Calu3 (cell line): ENCODE measurements around the gene TMEM223. TPM values are rescaled to one million over a fixed set of nuclear protein-coding genes. Genes with fewer than 3 reads are reported as not detected.
A peak's percentile ranks its signal among the peaks of the same experiment; 100 is the strongest.

ENCODE experiments used
- BruUV-seq: library from RNA; stranded (reverse); fragments of 400-500 nt; replicated peaks from 2 replicates; lab custom pipeline; 2021; lab: Mats Ljungman, UMichigan
- CTCF ChIA-PET: fragments of 300-600 bp; sonication (Branson Sonifier 250); formaldehyde crosslinking; loops from one replicate; lab custom pipeline; 2022; ENCODE audit warnings: antibody characterized with exemption; lab: Charles Lee
- DNase-seq: peaks from one replicate; pipeline ENCODE4 v3.0.0; 2022
- H3K27ac Mint-ChIP-seq: one replicate; pipeline ENCODE4 v1.8.0; 2022; ENCODE audit warnings: mixed read lengths; ENCODE audit not compliant: unreplicated experiment
- H3K27me3 Mint-ChIP-seq: one replicate; pipeline ENCODE4 v1.8.0; 2022; ENCODE audit warnings: mixed read lengths; ENCODE audit not compliant: unreplicated experiment
- H3K36me3 Mint-ChIP-seq: one replicate; pipeline ENCODE4 v1.8.0; 2022; ENCODE audit warnings: mild to moderate bottlenecking, moderate library complexity, mixed read lengths; ENCODE audit not compliant: insufficient read depth, unreplicated experiment
- H3K4me1 Mint-ChIP-seq: one replicate; pipeline ENCODE4 v1.8.0; 2022; ENCODE audit warnings: mild to moderate bottlenecking, low read depth, mixed read lengths; ENCODE audit not compliant: unreplicated experiment
- H3K4me3 Mint-ChIP-seq: one replicate; pipeline ENCODE4 v1.8.0; 2022; ENCODE audit warnings: mild to moderate bottlenecking, low read depth, moderate library complexity, mixed read lengths; ENCODE audit not compliant: unreplicated experiment
- H3K9me3 Mint-ChIP-seq: one replicate; pipeline ENCODE4 v1.8.0; 2022; ENCODE audit warnings: low read depth, mixed read lengths; ENCODE audit not compliant: unreplicated experiment
- CTCF ChIP-seq: fragments of 200-600 bp; IDR thresholded peaks from one replicate; pipeline ENCODE4 v1.8.0; 2022; ENCODE audit warnings: antibody characterized with exemption; ENCODE audit not compliant: unreplicated experiment
- intact Hi-C: fragments of 100-400 bp; cut with micrococcal nuclease; formaldehyde crosslinking; loops from one replicate; pipeline ENCODE4 v1.10.0; 2022; ENCODE audit not compliant: unreplicated experiment
- total RNA-seq: library from RNA; stranded (reverse); gene quantifications from 2 replicates; pipeline ENCODE4 v1.2.3, GENCODE V29; 2022

Gene TMEM223
- total RNA-seq, 1 experiment from 2014 or later, result 19.4 TPM

- CTCF ChIA-PET, result no interaction called here
- H3K27ac Mint-ChIP-seq, result peak overlapping the region; percentile 98
- H3K4me1 Mint-ChIP-seq, result peaks cover 9% of the 10 kb centered on the region
- no peak for DNase-seq
- H3K4me3 Mint-ChIP-seq, result peak overlapping the region; percentile 92
- TSS peak; percentile 67 for BruUV-seq
- TF ChIP-seq CTCF, result no peak
- H3K9me3 Mint-ChIP-seq, result no peaks in the 10 kb centered on the region
- H3K27me3 Mint-ChIP-seq, result no peaks in the 10 kb centered on the region
- intact Hi-C loops, result no loop called here
- H3K36me3 Mint-ChIP-seq, result peaks cover 67% of the 10 kb centered on the region
Observed at GRCh38 chr11:62804310-62805075, 12.7 kb upstream of the TMEM223 start.

GRCh38 chr11:62801071-62801470, 9.3 kb upstream of the TMEM223 start:
- H3K4me1 Mint-ChIP-seq, result peaks cover 2% of the 10 kb centered on the region
- no TSS peak for BruUV-seq
- H3K27ac Mint-ChIP-seq, result no peak overlapping the region
- intact Hi-C loops, result no loop called here
- no peaks in the 10 kb centered on the region for H3K9me3 Mint-ChIP-seq
- CTCF ChIA-PET, result interaction anchor here (0.6 kb wide), 1 partner anchor 1126 kb away, joined by 5 read pairs; no protein-coding TSS in a partner anchor
- H3K27me3 Mint-ChIP-seq, result no peaks in the 10 kb centered on the region
- H3K4me3 Mint-ChIP-seq, result no peak overlapping the region
- DNase-seq, result no peak
- TF ChIP-seq CTCF, result no peak
- peaks cover 75% of the 10 kb centered on the region for H3K36me3 Mint-ChIP-seq

- no peaks in the 10 kb centered on the region for H3K4me1 Mint-ChIP-seq
- no peak overlapping the region for H3K27ac Mint-ChIP-seq
- no peaks in the 10 kb centered on the region for H3K27me3 Mint-ChIP-seq
- no peak for TF ChIP-seq CTCF
- BruUV-seq, result no TSS peak
- H3K4me3 Mint-ChIP-seq, result no peak overlapping the region
- intact Hi-C loops, result no loop called here
- H3K36me3 Mint-ChIP-seq, result peaks cover 72% of the 10 kb centered on the region
- no peaks in the 10 kb centered on the region for H3K9me3 Mint-ChIP-seq
- CTCF ChIA-PET, result no interaction called here
- DNase-seq, result no peak
Observed at GRCh38 chr11:62799486-62799885, 7.7 kb upstream of the TMEM223 start.

GRCh38 chr11:62796281-62796680, 4.5 kb upstream of the TMEM223 start:
- TF ChIP-seq CTCF, result no peak
- no peaks in the 10 kb centered on the region for H3K27me3 Mint-ChIP-seq
- intact Hi-C loops, result no loop called here
- BruUV-seq, result no TSS peak
- H3K9me3 Mint-ChIP-seq, result no peaks in the 10 kb centered on the region
- DNase-seq, result no peak
- H3K36me3 Mint-ChIP-seq, result peaks cover 81% of the 10 kb centered on the region
- no peak overlapping the region for H3K4me3 Mint-ChIP-seq
- H3K27ac Mint-ChIP-seq, result no peak overlapping the region
- no peaks in the 10 kb centered on the region for H3K4me1 Mint-ChIP-seq
- CTCF ChIA-PET, result interaction anchor here (0.6 kb wide), 1 partner anchor 15 kb away, joined by 4 read pairs; no protein-coding TSS in a partner anchor
